Astrocyte (in vitro differentiated cells and primary cell): ENCODE measurements around the gene MNAT1.

Experiments used
- CTCF ChIP-seq: IDR thresholded peaks from 2 replicates; pipeline ENCODE4 v1.5.1; 2011; ENCODE audit warnings: low read depth, mild to moderate bottlenecking, inconsistent platforms, low read length, moderate library complexity; ENCODE audit not compliant: insufficient read depth
- EZH2 ChIP-seq: IDR thresholded peaks from 2 replicates; pipeline ENCODE4 v1.6.1; 2012; ENCODE audit warnings: mild to moderate bottlenecking, low read length, inconsistent platforms; ENCODE audit not compliant: insufficient read depth

- no peak for TF ChIP-seq CTCF
- no peak for TF ChIP-seq EZH2
These were observed 14.2 kb upstream of the MNAT1 start for GRCh38 chr14:60720391-60720790.
